ENCODE data around the gene STOX1. TPM values are rescaled to one million over a fixed set of nuclear protein-coding genes. Genes with fewer than 3 reads are reported as not detected.
"Not testable (repeated sequence)": the region's sequence is repeated elsewhere in the genome, so short reads cannot be mapped to it uniquely, and the experiment has no call there.

Gene STOX1
- total and polyA plus RNA-seq, 12 donors, result 2.2 to 16.5 (median 9.5) TPM

DNA sequence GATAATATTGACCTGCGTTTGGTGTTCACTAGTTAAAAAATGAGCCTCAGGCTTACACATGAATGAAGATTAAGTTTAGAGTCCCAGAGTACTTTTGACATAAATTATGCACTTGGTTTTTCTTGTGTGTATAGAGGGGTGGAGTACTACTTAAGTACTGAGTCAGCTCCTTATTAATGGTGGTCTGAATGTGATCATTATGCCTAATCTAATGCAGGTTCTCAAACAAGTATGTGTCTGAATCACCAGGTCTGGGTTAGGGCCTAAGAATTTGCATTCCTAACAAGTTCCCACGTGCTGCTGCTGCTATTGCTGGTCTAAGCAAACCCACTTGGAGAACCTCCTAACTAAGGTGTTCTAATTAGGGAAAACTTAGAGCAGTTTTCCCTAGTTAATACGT lies 30.7 kb upstream of the STOX1 start:
- intact Hi-C loops (cut with DNase I), result no loop called here
- no peaks in the 10 kb centered on the region for H3K27me3 ChIP-seq
- no peaks in the 10 kb centered on the region for H3K4me1 ChIP-seq (replicated peaks in 1 of 2)
- no peaks in the 10 kb centered on the region for H3K9me3 ChIP-seq (replicated peaks in 1 of 3)
- TF ChIP-seq, protein P1, sequence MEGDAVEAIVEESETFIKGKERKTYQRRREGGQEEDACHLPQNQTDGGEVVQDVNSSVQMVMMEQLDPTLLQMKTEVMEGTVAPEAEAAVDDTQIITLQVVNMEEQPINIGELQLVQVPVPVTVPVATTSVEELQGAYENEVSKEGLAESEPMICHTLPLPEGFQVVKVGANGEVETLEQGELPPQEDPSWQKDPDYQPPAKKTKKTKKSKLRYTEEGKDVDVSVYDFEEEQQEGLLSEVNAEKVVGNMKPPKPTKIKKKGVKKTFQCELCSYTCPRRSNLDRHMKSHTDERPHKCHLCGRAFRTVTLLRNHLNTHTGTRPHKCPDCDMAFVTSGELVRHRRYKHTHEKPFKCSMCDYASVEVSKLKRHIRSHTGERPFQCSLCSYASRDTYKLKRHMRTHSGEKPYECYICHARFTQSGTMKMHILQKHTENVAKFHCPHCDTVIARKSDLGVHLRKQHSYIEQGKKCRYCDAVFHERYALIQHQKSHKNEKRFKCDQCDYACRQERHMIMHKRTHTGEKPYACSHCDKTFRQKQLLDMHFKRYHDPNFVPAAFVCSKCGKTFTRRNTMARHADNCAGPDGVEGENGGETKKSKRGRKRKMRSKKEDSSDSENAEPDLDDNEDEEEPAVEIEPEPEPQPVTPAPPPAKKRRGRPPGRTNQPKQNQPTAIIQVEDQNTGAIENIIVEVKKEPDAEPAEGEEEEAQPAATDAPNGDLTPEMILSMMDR (IDR thresholded peaks at IDR 0.05), result no peak
- TF ChIP-seq POLR2A (IDR thresholded peaks at IDR 0.05), result no peak
- no peak overlapping the region for H3K4me3 ChIP-seq
- WGBS, 4 donors, result 77 to 86% (median 84%) methylated on average over 3 of the region's 3 CpGs
- DNase-seq, result peak in 1 of 7 donors; percentile 24
- no peak overlapping the region for H3K27ac ChIP-seq
- H3K36me3 ChIP-seq (replicated peaks in 1 of 2), result peaks cover 0 to 20% of the 10 kb centered on the region in 2 donors

DNA sequence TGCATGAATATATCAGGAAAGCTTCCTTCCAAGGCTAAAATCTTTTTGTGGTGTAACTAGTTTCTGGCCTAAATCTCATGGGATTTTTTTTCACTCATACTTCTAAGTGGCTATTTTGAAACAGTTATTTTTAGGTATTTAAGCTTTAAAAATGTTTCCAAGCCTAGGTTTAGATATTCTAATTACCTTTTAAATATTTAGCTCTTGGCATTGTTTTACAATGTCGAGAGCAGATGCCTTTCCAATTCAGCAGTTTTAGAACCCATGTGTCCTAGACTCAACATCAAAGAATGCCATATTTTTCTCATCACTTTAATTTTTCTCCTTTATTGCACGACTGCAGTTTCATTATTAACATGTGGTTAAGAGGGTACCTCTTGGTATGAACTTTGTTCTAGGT lies 27.1 kb upstream of the STOX1 start:
- DNase-seq, result no peak
- H3K4me3 ChIP-seq, result no peak overlapping the region
- WGBS, 4 donors, result 71 to 88% (median 80%) methylated on average over 2 of the region's 2 CpGs
- H3K9me3 ChIP-seq (replicated peaks in 1 of 3), result no peaks in the 10 kb centered on the region
- intact Hi-C loops (cut with DNase I), result no loop called here
- no peaks in the 10 kb centered on the region for H3K4me1 ChIP-seq (replicated peaks in 1 of 2)
- no peak overlapping the region for H3K27ac ChIP-seq
- TF ChIP-seq, protein P1 (IDR thresholded peaks at IDR 0.05), result no peak
- no peak for TF ChIP-seq POLR2A (IDR thresholded peaks at IDR 0.05)
- H3K27me3 ChIP-seq, result no peaks in the 10 kb centered on the region
- H3K36me3 ChIP-seq (replicated peaks in 1 of 2), result no peaks in the 10 kb centered on the region

DNA sequence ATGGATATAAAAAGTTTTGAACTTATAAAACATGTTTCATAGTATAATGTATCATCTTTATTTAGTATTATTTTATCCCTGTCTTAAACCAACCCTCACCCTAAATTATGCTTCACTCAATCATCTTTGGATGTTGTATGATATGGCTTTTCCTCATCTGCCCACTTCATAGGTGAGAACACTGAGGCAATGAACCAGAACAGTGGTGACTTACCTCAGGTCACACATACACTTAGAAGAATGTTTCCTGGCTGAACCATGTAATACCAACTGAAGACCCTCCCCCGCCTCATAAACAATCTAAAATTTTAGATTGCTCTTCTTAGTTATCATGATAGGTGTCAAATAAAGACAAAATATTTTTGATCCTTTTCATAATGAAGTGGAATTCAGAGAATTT lies 22.6 kb upstream of the STOX1 start:
- H3K36me3 ChIP-seq (replicated peaks in 1 of 2), result no peaks in the 10 kb centered on the region
- no peaks in the 10 kb centered on the region for H3K9me3 ChIP-seq (replicated peaks in 1 of 3)
- intact Hi-C loops (cut with DNase I), result no loop called here
- WGBS, 4 donors, result 95 to 100% (median 96%) methylated on average over 1 of the region's 1 CpG
- H3K27me3 ChIP-seq, result no peaks in the 10 kb centered on the region
- TF ChIP-seq POLR2A (IDR thresholded peaks at IDR 0.05), result no peak
- TF ChIP-seq, protein P1 (IDR thresholded peaks at IDR 0.05), result no peak
- no peak overlapping the region for H3K4me3 ChIP-seq
- no peaks in the 10 kb centered on the region for H3K4me1 ChIP-seq (replicated peaks in 1 of 2)
- no peak for DNase-seq
- no peak overlapping the region for H3K27ac ChIP-seq

DNA sequence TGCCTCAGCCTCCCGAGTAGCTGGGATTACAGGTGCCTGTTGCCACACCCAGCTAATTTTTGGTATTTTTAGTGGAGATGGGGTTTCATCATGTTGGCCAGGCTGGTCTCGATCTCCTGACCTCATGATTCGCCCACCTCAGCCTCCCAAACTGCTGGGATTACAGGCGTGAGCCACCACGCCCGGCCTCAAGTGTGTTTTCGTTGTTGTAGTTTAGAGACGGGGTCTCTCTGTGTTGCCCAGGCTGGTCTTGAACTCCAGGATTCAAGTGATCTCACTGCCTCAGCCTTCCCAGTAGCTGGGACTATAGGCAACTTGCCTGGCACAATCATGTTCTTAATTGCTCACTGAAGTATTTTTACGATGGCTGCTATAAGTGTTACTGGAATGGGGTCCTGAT lies 16.5 kb upstream of the STOX1 start:
- Histone ChIP-seq H3K27ac (peak overlapping the region; percentile 43 to 82 (median 73)), H3K4me1 (replicated peaks in 1 of 2) (peaks cover 6 to 17% of the 10 kb centered on the region in 2 donors)
- H3K4me3 ChIP-seq; H3K9me3 ChIP-seq (replicated peaks in 1 of 3); H3K36me3 ChIP-seq (replicated peaks in 1 of 2); H3K27me3 ChIP-seq; intact Hi-C loops (cut with DNase I): not testable (repeated sequence)
- DNase-seq, result peak in 2 of 7 donors; percentile 15 to 41
- WGBS, 4 donors, result 90 to 93% (median 93%) methylated on average over 9 of the region's 9 CpGs

DNA sequence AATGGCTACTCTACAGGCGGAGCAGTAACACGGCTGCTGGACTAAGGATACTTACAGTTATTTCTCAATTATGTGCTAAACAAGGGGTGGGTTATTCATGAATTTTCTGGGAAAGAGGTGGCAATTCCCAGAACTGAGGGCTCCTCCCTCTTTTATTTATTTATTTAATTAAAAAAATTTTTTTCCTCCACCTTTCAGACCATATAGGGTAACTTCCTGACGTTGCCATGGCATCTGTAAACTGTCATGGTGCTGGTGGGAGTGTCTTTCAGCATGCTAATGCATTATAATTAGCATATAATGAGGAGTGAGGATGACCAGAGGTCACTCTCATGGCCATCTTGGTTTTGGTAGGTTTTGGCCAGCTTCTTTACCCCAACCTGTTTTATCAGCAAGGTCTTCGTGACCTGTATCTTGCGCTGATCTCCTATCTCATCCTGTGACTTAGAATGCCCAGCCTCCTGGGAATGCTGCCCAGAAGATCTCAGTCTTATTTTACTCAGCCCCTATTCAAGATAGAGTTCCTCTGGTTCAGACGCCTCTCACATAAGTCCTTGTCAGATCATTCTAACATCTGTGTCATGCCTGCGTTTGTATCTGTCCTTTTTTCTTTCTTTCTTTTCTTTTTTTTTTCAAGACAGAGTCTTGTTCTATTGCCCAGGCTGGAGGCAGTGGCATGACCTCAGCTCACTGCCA lies 15.9 kb upstream of the STOX1 start:
- intact Hi-C loops (cut with DNase I), result no loop called here
- 42 to 57% (median 50%) methylated on average over 7 of the region's 7 CpGs for WGBS, 4 donors
- no peaks in the 10 kb centered on the region for H3K9me3 ChIP-seq (replicated peaks in 1 of 3)
- H3K36me3 ChIP-seq (replicated peaks in 1 of 2), result no peaks in the 10 kb centered on the region
- H3K27ac ChIP-seq, result peak overlapping the region; percentile 43 to 82 (median 80)
- H3K27me3 ChIP-seq, result no peaks in the 10 kb centered on the region
- peak; percentile 73 to 95 (median 89) for DNase-seq
- H3K4me1 ChIP-seq (replicated peaks in 1 of 2), result peaks cover 6 to 17% of the 10 kb centered on the region in 2 donors
- TF ChIP-seq, protein P1 (IDR thresholded peaks at IDR 0.05), result no peak
- TF ChIP-seq POLR2A (IDR thresholded peaks at IDR 0.05), result no peak
- H3K4me3 ChIP-seq, result no peak overlapping the region
